Measurements from ENCODE around the gene SMNDC1.
"Not testable (repeated sequence)": the region's sequence is repeated elsewhere in the genome, so short reads cannot be mapped to it uniquely, and the experiment has no call there.

SMNDC1 gene

DNA sequence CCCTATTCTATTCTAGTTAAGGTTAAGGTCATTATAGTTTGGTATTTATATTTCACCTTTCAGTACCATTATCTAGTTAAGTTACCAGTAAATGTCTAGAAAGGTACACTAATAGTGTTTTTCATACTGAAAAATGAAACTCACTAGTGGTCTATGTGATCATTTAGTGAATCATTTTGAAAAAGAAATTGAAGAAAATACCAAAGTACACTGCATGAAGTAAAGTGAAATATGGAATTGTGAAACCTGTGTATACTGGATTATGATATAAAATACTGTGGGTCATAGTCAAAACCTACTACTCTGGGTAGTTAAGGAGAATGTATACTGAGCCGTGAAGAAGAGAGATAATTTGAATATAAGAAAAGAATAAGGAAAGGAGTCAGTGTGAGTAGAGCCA, 53.3 kb downstream of the SMNDC1 start:
- DNase-seq (ENCODE audit: low read depth): not testable (repeated sequence)

DNA sequence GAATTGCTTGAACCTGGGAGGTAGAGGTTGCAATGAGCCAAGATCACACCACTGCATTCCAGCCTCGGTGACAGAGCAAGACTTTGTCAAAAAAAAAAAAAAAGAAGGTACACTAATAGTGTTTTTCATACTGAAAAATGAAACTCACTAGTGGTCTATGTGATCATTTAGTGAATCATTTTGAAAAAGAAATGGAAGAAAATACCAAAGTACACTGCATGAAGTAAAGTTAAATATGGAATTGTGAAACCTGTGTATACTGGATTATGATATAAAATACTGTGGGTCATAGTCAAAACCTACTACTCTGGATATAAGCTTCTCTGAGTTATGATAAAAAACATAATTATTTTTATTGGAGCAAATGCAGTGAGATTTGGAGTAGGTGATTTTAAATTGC, 55.2 kb downstream of the SMNDC1 start:
- not testable (repeated sequence) for DNase-seq (ENCODE audit: low read depth)

DNA sequence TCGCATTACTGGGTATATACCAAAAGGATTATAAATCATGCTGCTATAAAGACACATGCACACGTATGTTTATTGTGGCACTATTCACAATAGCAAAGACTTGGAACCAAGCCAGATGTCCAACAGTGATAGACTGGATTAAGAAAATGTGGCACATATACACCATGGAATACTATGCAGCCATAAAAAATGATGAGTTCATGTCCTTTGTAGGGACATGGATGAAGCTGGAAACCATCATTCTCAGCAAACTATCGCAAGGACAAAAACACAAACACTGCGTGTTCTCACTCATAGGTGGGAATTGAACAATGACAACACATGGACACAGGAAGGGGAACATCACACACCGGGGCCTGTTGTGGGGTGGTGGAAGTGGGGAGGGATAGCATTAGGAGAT, 56.9 kb downstream of the SMNDC1 start:
- not testable (repeated sequence) for DNase-seq (ENCODE audit: low read depth)

DNA sequence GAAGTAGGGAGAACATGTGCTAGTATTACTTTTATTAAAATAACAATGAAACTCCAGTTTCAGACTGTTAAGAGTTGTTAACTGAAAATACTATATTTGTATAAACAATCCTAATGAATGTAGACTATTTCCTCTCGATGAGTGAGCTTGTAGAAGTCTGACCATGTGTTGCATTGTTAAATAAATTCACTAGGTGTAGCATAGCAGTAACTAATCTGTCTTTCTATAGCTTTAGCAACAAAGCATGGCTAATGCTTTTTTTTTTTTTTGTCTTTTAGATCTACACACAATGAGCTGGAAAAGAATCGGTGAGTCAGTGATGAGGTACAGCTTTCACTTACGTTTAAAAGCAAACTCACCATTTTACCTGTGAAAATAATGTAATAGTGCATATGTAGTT, 60.2 kb downstream of the SMNDC1 start:
- no peak for DNase-seq (ENCODE audit: low read depth)

DNA sequence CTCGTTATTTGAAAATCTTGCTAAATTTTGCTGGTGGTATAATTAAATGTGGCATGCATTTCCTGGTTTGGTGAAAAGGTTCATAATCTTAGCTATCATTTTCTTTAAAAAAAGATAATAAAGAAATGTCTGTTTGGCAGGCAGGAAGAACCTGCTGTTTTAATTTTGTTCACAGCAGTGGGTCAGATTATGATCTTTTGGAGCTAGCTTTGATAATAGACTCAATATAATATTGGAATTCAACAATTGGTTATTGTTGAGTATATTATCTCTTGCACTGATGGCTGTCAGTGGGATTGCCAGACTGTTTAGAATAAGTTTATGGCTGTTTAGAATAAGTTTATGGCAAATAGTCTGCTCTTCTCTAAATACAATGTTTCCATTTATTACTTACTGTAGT, 62.2 kb downstream of the SMNDC1 start:
- DNase-seq (ENCODE audit: low read depth): no peak

DNA sequence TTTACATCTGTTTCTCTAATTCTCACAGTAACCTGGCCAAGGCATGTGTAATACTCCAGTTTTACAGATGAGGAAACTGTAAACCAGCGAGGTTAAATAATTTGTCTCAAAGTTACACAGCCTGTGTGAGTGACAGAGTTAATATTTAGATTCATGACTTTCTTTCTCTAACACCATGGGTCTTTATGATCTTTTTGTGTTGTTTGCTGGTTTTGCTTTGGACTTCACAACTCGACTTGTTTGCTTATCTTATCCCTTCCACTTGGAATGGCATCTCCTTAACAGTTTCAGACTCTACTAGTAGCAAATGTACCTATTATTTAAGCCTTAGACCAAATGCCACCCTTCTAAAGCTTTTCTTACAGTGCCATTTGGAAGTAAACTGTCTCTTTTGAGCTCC, 62.9 kb downstream of the SMNDC1 start:
- no peak for DNase-seq (ENCODE audit: low read depth)

DNA sequence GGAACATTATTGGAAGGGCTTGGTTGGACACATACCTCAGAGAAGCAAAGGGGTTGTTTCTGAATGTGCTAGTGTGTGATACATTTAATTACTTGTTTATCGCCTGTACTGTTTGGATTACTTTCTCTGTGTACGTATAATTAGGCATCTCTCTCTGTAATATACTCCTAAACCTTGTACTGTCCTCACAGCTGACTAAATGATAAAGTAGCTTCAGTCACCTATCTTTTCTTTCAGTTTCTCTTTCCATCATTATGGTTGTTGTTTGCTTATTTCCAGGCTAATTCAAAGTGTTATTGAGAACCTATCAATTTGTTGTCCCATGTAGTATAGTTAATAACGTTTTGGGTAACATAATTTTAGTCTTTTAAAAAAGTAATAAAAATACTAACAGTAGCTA, 63.3 kb downstream of the SMNDC1 start:
- no peak for DNase-seq (ENCODE audit: low read depth)

Data from T-helper 22 cell (primary cell).